HG02970 (cell line): ENCODE data around the gene USF1.
"Not testable (repeated sequence)": the region's sequence is repeated elsewhere in the genome, so short reads cannot be mapped to it uniquely, and the experiment has no call there.

Source experiments
- ATAC-seq: cut with Tn5 transposase; IDR thresholded peaks from one replicate; pipeline ENCODE4 v1.9.1; 2021; ENCODE audit warnings: mild to moderate bottlenecking, moderate library complexity, moderate number of reproducible peaks; ENCODE audit not compliant: unreplicated experiment, low FRiP score

Gene USF1

DNA sequence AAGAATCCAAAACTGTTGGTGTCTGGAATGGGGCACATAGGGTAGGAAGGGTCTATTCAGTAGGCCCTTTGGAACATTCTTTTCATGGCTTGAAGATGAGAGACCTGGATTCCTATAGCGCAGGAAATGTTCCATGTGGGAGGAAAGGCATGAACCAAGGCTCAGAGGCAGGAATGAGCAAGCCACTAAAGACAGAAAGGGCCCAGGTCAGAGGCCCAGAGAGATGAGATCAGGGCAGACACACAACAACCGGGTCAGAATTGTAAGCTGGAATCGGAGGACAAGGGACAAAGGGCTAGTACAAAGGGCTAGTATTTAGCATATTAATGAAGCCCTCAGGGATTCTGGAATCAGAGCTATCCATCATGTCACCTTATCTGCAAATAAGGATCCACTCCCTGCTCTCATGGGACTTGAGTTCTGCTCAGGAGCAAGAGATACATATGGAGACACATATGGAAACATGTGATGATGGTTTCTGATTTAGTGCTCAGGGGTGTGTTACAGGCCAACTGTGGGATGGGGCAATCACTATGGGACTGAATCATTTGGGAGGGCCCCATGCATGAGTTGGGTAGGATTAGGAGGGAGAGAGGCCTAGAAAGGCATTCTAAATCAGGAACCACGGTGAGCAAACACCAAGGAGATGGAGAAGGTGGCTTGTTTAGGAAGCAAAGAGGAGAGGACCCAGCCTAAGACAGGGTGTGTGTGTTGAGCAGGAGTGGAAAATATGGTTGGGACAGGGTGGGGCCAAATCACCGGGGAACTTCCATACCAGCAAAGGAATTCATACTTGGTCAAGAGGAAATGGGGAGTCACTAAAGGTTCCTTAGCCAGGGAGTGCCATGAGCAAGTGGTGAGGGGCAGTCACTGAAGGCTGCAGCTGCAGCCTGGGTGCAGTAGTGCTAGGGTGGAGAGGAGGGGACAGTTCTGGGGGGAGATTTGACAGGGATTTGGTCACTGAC is 34.9 kb upstream of the USF1 start:
- no peak for ATAC-seq

DNA sequence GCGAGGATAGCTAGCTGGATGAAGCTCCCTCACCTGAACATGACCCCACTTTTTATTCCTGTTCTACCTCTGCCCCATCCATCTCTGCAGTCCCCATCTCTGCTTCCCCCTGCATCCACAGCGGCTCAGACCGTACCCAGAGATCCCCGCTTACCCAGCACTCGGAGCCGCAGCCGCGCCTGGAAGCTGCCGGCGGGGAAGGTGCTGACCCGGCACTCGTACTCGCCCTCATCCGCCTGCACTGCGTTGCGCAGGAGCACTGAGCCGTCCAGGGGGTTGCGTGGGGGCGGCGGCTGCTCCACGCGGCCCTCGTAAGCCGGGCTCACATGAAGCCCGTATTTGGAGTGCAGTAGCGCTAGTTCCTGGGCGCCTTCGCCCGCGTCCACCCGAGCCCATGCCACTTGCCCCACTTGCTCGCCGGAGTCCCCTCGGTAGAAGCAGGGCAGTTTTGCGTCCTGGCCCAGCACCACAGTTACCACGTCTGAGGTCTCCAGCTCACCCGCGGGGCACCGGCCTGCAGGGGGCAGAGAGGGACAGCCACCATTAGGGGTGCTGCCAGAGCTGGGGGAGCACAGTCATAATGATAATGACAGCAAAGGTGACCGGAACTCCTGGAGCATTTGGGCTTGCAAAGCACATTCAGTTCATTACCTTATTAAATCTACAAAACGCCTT is 33.8 kb upstream of the USF1 start:
- ATAC-seq: no peak

DNA sequence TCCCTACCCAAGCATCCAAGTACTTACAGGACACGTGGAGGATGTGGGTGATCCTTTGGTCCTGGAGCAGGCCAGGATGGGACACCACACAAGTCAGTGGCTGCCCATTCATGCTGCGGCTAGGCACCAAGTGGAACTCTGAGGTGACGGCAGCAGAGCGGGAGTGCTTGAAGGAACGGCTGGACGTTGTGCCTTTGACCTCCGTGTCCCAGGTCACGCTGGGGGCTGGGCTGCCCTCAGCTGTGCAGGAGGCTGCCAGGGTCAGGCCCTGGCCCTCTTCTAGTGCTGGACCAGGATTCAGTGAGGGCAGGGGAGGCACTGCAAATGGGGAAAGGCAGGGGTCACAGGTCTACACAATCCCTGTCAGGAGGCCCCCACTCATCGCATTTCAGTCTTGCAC is 31.6 kb upstream of the USF1 start:
- no peak for ATAC-seq

DNA sequence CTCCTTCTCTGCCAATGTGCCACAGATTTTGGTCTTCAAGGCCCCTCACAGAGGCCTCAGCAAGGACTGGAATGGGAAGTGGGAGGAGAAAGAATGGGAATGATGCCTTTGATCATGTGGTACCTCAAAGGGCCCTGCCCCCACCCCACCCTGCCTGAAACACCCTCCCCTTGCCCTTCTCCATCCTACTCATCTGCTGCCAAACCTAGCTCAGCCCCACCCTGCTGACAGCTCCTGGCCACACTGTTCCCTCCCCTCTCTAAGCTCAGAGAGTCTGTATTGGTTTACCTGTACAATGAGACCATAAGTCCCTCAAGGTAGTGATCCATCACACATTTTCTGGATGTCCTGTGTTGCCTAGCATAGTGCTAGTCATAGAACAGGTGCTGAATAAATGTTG is 30.6 kb upstream of the USF1 start:
- no peak for ATAC-seq

DNA sequence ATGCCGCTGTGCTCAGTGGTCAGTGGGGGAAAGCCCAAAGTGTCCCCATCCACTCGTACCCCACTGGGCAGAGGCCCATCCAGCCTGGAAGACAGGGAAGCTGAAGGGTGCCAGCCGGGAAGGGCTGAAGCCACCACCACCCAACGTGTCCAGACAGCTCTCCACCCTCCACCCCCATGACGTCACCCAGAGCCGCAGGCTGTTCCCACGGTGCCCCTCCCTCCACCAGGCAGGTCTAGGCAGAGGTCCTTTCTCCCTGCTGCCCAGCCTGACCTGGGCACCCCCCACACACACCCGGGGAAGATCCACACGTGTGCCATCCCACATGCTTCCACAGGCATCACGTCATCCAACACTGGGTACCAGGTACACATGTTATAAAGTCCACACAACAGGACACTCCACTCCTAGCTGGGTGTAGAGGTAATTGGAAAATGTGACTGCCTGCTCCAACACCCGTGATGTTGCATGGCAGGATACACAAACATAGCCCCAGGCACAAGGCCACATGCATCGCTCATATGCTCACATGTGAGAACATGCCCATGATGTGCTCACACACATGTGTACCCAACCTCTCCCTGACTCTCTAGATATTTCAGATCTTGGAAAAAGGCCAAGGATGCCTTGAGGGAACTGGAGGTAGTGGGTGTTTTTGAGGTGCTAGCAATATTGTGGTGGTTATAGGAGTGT is 29.0 kb upstream of the USF1 start:
- no peak for ATAC-seq

DNA sequence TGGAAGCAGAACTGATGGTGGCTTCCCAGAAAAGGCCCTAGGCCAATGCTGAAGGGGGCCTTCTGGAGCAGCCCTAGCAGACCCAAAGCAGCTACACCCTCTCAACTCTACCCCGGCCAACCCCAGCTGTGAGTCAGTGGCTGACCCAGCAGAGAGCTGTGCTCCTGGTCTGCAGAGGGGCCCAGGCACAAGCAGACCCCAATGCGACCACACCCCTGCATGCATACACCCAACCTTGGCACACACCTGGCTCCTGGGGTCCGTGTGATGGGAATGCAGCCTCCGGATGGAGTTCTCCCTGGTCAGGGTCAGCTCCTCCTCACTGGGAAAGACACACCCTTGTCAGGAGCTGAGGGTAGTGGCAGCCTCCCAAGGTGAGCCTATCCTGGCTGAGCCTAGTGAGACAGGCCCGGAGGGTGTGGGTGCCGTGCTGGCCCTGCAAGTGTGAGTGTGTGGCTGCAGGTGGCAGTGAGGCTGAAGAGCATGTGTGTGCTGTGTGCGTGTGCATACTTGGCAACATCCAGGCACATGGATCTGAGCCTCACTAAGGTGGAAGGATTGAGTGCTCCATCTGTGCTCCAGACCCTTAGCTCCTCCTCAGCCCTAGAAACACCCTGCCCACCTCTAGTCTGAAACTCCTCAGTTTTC is 27.8 kb upstream of the USF1 start:
- ATAC-seq: no peak

DNA sequence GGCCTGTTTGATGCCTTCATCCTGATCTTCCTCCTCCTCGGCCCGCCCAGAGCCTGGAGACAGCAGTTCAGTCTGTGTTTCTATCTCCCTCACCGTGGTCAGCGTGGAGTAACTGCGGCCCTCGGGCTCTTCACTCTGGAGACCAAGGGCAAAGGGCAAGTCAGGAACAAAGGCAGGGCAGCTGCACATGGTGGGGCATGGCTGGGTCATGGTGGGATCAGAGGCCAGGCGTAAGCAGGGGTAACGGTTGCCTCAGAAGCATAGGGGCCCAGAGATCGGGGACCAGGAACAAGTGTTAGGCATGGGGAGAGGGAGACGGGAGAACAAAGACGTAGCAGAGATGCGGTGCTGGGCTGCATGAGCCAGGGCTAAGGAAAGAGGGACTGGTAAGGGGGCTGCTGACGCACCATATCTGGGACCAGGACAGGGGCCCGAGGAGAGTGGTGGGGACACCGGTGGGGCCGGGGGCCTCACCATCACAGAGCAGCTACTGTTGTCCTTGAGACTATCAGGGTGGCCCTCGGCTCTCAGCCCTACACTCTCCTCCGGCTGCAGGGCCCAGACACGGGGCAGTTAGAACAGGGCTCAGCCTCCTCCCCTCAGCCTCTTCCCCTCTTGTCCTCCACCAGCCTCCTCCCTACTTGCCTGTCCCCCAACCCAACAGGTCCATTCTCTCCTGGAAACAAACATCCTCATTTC is 27.1 kb upstream of the USF1 start:
- ATAC-seq: no peak

DNA sequence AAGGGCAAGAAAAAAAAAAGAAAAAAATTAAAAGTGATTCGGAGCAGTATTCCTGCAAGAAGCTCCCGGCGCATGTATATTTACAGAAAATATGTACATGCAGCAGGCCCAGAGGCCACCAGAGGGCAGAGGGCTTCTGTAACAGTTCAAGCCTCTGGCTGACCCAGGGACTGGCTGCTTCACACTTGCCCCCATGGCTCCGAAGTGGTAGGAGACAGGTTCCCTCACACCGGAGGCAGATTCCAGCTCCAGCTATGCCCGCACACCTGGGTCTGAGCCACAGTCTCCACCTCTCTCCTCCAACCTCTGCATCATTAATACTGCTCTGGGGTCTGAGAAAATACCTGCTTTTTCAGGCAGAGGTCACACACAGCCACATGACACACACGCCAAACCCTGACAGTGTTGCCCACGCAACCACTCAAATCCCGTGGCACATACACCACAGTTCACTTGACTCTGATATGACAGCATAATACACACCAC is 26.2 kb upstream of the USF1 start:
- no peak for ATAC-seq

DNA sequence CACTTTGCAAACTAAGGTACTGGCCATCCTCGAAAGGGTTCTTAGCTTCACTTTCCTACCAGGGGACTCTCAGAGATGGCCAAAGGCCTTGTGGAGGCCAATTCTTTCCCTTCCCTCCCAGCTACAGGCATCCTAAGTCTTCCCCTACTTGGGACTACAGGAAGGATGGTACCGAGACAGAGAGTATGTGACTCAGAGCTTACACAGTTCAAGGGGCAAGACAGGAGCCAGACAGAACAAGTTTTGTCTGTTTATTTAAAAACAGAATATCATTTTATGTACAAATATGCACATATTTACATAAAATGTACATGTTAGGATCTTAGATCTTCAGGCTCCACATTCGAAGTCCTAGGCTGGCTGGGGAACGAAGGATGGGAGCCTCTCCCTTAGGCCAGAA is 25.0 kb upstream of the USF1 start:
- no peak for ATAC-seq

DNA sequence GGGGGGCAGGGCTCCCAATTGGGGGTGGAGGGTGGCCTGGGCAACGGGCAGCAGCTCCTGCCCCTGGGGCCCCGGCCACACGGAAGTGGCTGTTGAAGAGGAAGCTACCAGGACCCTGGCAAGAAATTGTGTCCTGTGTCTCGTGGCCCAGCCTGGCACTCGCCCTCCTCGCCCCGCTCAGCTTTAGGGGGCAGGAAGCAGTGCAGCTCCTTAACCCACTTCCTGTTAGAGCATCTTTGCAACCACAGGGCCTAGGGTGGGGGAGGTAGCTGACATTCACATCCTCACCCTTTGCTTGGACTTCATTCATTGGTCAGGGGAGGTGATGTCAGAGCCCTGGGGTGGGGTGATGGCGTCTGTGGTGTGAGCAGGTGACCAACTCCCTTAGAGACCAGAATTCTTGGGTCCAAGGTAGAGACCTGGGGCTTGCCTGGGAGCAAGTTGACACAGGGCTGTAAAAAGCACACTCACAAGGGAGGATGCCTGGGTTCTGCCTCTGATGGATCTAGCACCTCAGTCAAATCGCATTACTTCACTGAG is 24.0 kb upstream of the USF1 start, which contains the start of gene ARHGAP30:
TSS of gene ARHGAP30 (minus strand) at position 161 of the 540 bp plus-strand sequence. CDS start 267 bp downstream, outside the sequence.
- ATAC-seq: peak; percentile 65

DNA sequence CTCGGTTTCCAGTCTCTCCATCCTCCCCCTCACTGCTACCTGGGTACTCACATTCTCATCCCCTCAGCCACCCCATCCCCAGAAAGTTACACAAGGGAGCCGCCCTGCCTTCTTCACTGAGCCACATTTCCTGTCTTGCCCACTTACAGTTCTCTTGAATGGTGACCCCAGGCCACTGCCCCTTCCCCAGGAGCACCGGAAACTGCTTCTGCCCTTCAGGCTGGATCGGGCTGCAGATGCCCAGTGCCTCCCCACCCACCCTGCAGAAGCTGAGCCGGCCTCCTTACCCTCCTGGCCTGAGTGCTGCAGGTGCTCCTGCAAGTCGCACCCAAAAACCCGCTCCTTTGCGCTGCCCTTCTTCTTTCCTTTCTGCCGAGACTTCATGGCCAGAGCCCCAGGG is 23.5 kb upstream of the USF1 start:
- peak; percentile 9 for ATAC-seq

DNA sequence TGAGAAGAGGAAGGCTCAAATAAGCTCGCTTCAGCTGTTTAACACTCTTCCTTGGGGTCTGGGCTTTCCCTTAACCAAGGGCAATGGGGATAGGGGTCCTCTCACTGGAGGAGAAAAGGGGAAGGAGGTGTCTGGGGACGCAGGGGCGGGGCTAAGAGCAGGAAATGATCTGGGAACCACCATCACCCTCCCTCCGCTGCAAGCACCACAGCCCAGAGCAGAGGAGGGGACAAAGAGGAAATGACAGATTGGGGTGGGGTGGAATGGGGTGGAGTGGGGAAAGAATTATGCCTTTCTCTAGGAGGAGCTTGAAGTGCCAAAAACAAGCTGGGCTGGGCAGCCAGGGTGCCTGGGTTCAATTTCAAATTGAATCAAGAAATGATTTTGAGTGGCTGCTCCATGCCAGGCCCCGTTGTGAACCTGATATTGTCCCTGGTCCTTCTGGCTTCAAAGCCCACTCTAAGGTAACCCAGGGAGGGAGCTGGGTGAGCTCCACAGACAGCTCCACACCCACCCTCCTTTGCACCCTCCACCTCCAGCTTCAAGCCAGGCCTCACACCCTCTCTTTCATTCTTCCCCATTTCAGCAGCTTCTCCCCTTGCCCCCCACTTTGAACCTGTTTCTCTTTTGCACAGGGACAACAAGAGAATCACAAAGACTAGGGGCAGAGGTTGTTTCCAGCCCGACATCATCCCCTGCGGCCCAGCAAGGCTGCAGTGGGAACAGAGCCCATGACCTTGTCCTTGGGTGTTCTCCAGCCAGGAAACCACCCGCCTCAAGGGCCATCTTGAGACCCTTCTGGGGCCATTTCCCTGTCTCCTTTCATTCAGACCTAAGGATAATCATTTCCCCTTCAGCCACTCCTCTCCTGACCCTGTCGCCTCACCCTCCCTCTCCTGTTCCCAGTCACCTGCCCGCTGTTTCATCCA is 22.8 kb upstream of the USF1 start:
- no peak for ATAC-seq

DNA sequence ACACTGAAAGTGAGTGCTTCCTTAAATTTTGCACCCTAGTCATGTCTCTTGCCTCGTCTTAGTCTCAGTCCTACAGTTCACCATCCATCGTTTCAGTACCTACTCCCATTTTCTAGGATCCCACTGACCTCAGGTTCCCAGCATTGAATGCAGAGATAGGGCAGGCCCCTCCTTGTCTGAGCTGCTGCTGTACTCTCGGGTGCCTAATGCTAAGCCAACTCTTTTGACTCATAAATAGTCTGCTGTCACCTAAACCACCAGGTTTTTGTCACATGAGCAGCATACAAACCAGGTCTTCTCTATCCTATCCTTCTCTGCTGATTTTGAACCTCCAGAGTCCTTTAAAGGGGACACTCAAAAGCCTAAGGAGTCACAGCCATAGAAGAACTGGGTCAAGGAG is 20.9 kb upstream of the USF1 start:
- ATAC-seq: no peak

DNA sequence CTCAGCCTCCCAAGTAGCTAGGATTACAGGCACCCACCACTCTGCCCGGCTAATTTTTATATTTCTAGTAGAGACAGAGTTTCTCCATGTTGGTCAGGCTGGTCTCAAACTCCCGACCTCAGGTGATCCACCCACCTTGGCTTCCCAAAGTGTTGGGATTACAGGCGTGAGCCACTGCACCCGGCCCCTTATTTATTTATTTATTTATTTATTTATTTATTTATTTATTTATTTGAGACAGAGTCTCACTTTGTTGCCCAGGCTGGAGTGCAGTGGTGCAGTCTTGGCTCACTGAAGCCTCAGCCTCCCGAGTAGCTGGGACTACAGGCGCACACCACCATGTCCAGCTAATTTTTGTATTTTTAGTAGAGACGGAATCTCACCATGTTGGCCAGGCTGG is 19.9 kb upstream of the USF1 start:
- ATAC-seq: not testable (repeated sequence)

DNA sequence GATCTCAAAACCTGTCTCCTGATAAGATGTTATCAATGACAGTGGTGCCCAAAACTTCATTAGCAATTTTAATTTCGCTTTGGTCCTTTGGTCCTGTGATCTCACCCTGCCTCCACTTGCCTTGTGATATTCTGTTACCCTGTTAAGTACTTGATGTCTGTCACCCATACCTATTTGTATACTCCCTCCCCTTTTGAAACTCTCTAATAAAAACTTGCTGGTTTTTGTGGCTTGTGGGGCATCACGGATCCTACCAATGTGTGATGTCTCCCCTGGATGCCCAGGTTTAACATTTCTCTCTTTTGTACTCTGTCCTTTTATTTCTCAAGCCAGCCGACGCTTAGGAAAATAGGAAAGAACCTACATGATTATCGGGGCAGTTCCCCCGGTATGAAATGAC is 18.2 kb upstream of the USF1 start:
- not testable (repeated sequence) for ATAC-seq

DNA sequence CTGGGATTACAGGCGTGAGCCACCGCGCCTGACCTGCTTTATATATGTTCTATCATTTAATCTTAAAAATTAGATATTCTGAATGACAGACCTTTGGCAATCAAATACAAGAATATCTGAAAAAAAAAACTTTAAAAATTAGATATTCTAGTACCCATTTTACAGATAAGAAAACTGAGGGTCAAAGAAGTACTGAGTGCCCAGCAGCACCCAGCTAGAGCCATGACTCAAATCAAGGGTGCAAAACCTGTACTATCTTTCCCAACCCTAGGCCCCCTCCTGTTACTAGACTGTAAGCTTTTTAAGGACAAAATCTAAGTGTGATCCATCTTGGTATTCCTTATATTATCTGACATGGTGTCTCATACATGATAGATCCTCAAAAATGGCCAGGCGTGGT is 15.6 kb upstream of the USF1 start:
- no peak for ATAC-seq

DNA sequence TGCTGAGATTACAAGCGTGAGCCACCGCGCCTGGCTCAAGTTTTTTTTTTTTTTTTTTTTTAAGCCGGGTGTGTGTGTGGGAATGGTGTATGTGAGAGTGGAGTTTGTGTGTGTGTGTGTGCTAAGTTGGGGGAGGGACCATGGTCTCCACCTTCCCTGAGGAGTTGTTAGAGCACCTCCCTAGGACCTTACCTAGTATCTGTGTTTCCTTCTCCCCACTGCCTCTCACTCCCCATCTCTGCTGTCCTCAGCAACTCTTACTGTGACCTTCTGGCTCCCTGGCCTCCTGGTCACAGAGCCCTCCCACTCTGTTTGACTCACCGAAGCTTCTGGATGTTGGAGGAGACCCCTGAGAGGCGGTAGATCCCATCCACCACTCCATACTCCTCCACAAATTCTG is 13.5 kb upstream of the USF1 start:
- ATAC-seq: no peak

DNA sequence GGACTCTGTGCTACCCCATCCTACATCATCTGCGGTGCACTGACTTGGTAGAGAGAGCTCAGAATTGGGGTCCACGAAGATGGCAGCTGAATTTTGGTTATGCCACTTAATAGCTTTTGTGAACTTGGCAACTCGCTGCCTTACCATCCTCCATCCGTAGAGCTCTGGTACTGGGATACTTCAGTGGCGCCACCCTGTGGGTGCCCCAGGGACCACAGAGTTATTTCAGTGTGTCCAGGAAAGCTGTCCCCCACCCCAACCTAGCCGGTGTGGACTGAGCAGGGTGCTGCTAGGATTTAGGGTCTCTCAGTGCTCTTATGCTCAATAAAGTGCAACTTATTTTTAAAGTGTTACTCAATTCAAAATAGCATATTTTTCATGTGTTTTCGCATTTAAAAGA is 9.0 kb upstream of the USF1 start:
- no peak for ATAC-seq

DNA sequence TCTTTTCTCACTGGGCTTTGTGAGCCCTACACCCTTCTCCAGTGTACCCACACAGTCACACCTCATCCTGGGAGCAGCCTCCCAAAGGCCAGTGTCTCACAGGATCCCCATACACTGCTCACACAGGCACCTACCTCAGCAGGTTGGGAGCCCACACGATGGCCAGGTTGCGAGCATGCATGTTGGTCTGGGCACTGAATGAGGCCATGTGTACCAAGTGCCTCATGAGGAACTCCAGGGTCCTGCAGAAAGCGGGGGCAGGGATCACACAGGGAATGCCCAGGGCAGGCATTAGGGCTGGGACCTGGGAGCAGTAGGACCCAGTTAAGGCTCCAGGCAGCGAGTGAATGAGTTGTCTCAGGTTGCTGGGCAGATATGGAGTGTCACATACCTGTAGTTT is 8.5 kb upstream of the USF1 start:
- no peak for ATAC-seq
